SJCRH30 (cell line): ENCODE measurements around the gene SMYD3. TPM values are rescaled to one million over a fixed set of nuclear protein-coding genes. Genes with fewer than 3 reads are reported as not detected.

Experiments
- DNase-seq, 2 experiments: peaks; one replicate each; pipeline ENCODE4 v3.0.0-alpha.2; 2015 to 2020
- H3K27ac ChIP-seq: fragments of 250-450 bp; sonication (Bioruptor Pico); 2 replicates; pipeline ENCODE4 v1.5.1; 2020; ENCODE audit warnings: mild to moderate bottlenecking, moderate library complexity
- H3K27me3 ChIP-seq: fragments of 250-450 bp; sonication (Bioruptor Pico); 2 replicates; pipeline ENCODE4 v1.5.1; 2020; ENCODE audit warnings: mild to moderate bottlenecking, moderate library complexity
- H3K36me3 ChIP-seq: fragments of 250-450 bp; sonication (Bioruptor Pico); 2 replicates; pipeline ENCODE4 v1.5.1; 2020; ENCODE audit warnings: mild to moderate bottlenecking, moderate library complexity
- H3K4me1 ChIP-seq: fragments of 250-450 bp; sonication (Bioruptor Pico); 2 replicates; pipeline ENCODE4 v1.5.1; 2020; ENCODE audit warnings: mild to moderate bottlenecking, moderate library complexity
- H3K4me3 ChIP-seq: fragments of 250-450 bp; sonication (Bioruptor Pico); 2 replicates; pipeline ENCODE4 v1.5.1; 2020; ENCODE audit warnings: mild to moderate bottlenecking, moderate library complexity
- H3K9me3 ChIP-seq: fragments of 250-450 bp; sonication (Bioruptor Pico); replicated peaks from 2 replicates; pipeline ENCODE4 v1.5.1; 2020; ENCODE audit warnings: mild to moderate bottlenecking, moderate library complexity
- total RNA-seq: library from RNA; depleted of rRNA; stranded (reverse); fragments of >200 nt; shearing (Covaris generic); gene quantifications from 2 replicates; pipeline ENCODE4 v1.2.3, GENCODE V29; 2014

SMYD3 gene
- total RNA-seq, 1 experiment from 2014 or later = 18.1 TPM

DNA sequence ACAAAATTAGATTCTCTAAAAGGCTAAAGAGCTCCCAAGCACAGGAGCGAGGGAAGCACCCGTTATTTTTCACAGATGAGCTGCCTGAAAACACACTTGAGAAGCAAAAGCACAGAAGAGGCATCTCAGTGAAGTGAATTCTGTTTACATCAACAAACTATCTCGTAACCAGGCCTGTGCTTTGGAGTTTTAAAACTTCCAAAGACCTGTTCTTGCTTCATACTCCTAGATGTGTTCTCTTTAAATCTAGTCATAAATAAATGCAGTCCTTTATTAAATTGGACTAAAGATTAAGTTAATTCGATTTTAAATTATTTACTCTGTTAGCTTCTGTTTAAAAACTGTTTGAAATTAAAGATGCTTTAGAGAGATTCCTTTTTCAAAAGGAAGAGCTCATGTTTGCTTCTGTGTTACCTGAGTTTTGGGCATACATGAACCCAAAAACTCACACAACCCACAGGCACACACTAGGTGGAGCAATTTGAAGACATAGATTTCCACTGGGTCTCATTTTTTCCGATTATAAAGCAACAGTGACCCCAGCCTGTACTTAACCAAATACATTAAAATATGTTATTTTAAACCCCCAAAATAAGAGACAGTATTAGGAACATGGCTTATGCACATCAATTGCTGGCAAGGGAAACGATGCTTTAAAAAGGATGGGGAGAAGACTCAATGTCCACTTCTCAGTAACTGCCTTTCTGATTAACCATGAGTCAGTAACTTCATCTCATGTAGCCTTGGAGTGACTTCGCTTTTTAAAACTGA is 648.2 kb downstream of the SMYD3 start:
- Histone ChIP-seq H3K9me3 (no peaks in the 10 kb centered on the region), H3K4me3 (no peak overlapping the region), H3K27me3 (no peaks in the 10 kb centered on the region), H3K4me1 (no peaks in the 10 kb centered on the region), H3K36me3 (no peaks in the 10 kb centered on the region), H3K27ac (no peak overlapping the region)
- DNase-seq = no peak

DNA sequence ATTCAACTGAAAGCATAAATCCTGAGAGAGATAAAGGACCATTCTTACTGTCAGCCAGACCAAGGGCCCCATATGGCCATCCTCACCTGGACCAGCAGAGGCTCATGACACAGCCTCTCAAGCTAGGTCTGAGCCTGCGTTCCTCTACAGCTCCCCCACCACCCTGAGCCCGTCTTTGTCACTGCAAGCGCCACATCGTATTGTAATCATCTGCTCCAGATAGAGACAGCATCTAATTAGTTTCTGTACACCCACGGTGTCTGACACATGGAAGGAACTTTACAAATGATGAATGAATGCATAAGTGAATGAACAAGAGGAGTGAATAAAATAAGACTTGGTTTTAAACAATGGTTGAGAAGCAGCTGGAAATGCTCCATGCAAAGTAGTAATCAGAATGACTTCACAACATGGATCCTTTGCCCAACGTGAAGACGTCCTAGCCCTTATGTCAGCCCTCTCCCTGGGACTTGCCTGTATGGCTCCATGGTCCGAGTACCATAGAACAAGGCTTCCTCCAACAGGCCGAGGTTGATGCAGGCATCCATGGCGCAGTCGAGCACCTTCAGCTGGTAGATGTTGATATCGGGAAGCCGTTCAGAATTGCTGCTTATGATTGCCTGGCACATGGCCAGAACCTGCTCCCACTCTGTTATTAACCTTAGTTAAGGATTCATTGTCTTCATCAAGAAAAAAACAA is 648.9 kb downstream of the SMYD3 start:
- Histone ChIP-seq H3K27me3 (no peaks in the 10 kb centered on the region), H3K9me3 (no peaks in the 10 kb centered on the region), H3K4me1 (no peaks in the 10 kb centered on the region), H3K27ac (no peak overlapping the region), H3K4me3 (no peak overlapping the region), H3K36me3 (no peaks in the 10 kb centered on the region)
- DNase-seq = no peak

DNA sequence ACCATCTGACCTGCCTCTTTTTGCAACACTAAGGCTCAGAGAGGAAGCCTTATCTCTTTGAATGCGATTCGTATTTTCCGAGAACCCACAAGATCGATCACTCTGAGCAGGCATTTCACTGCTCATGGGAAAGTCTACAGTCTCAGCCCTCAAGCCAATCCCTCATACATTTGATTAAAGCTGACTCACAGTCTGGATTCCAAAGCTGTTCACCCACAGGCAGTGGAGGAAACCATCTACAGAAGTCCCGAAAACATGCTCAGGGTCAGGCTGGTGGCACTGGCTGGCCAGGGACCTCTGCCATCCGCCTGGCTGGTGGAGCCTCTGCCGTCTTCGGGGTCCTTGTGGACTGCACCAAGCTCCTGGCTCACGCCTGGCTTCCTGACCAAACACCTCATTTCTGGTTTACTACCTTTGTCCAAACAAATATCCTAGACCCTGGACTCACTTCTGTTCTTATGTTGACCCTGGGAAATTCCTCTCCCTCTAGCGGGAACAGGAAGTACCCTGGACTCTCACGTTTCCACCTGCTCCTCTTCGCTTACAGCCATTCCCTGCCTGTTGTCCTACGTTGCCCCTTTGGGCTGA is 650.0 kb downstream of the SMYD3 start:
- Histone ChIP-seq H3K27me3 (no peaks in the 10 kb centered on the region), H3K9me3 (no peaks in the 10 kb centered on the region), H3K27ac (no peak overlapping the region), H3K4me3 (no peak overlapping the region), H3K4me1 (no peaks in the 10 kb centered on the region), H3K36me3 (no peaks in the 10 kb centered on the region)
- DNase-seq = no peak

DNA sequence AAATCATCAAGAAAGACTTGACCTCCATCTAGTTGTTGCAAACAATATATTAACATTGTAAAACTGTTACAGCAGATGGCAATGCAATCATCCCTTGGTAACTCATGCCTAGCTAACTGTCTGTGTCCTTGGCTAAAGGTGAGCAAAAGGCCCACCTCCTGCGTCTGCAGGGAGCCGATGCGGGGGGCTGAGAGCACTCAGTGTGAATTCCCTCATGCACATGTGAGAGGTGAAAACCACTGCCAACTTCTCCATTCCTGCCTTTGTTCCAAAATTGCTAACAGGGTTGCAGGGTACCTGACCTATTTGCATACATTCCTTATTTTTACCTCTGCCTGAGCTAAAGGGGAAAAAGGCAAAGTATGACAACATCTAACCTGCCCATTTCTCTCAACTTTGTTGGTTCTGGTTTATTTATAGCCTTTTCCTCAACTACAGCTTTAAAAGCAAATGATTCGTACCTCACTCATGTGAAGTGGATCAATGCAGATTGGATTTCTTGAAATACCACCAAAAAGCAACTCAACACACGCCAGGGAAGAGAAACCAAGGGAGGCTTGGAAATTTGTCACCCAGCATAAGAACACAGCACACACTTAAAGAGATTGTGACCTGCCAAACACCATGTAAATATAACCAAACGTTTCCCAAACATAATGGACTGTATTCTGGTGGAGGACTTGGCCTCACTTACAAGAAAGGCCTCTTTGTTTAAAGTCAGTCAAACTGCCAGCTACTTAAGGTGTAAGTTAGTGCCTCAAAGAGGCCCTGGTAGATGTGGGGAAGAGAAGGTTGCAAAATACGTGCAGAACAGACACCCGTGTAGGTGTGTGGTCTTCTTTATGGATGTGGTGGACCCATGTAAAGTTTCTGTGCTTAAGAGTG is 651.0 kb downstream of the SMYD3 start:
- H3K27me3 ChIP-seq = no peaks in the 10 kb centered on the region
- H3K4me3 ChIP-seq = no peak overlapping the region
- DNase-seq = no peak
- H3K27ac ChIP-seq = no peak overlapping the region
- H3K9me3 ChIP-seq = no peaks in the 10 kb centered on the region
- no peaks in the 10 kb centered on the region for H3K4me1 ChIP-seq
- no peaks in the 10 kb centered on the region for H3K36me3 ChIP-seq

DNA sequence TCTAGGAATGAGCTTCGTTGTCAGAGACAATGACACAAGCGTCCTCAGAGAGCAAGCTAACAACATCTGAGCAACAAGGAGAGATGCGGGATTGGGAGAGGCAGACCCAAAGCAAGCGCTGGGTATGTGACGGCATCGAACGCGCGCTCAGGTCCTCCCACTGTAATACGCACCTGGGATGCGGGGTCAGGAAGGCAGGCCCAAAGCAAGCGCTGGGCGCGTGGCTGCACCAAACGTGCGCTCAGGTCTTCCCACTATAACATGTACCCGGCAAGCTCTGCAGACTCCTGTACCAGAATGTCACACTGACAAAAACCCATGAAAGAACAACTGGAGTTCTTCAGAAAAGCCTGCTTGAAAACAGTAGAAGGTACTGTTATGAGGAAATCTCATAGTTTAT is 653.8 kb downstream of the SMYD3 start:
- Histone ChIP-seq H3K4me1 (no peaks in the 10 kb centered on the region), H3K27ac (no peak overlapping the region), H3K4me3 (no peak overlapping the region), H3K9me3 (no peaks in the 10 kb centered on the region), H3K36me3 (no peaks in the 10 kb centered on the region), H3K27me3 (no peaks in the 10 kb centered on the region)
- no peak for DNase-seq

DNA sequence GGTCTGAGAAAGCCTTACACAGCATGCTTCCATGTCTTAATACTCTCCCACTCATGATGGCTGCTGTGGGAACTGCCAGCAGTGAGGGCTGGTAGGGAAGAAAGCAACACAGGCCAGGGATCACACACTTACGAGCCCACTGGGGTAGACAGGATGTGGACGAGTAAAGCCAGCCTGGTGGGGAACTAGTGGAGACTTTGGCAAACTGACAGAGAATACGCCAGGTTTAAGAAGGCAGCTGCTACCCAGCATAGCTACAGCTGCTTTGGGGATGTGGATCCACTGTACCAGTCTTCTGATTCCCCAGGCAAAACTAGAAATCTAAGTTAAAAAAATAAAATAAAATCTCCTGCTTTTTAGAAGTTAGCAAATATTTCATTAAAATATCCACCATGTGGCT is 664.0 kb downstream of the SMYD3 start:
- H3K27me3 ChIP-seq = no peaks in the 10 kb centered on the region
- H3K27ac ChIP-seq = no peak overlapping the region
- H3K36me3 ChIP-seq = no peaks in the 10 kb centered on the region
- no peak overlapping the region for H3K4me3 ChIP-seq
- peak; percentile 55 to 79 for DNase-seq
- 0 out of 2 replicates have a peak, but pooled peaks cover 2% of the 10 kb centered on the region for H3K9me3 ChIP-seq
- H3K4me1 ChIP-seq = 0 out of 2 replicates have a peak, but pooled peaks cover 3% of the 10 kb centered on the region

DNA sequence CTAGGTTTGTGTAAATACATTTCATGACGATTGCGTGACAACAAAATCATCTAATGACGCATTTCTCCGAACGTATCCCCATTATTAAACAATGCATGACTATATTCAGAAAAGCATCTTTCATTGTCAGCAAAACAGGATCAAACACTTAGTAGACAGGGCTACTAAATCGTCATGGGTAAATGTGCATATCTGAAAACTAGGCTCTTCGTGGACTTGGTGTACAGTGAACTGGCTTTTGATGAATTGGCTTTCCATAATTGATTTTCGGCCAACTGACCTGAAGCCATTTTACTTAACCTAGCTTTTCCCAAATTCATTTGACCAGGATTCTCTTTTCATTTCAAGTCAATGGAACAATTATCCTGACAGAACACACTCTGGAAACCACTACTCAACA is 665.0 kb downstream of the SMYD3 start:
- H3K27me3 ChIP-seq = no peaks in the 10 kb centered on the region
- no peak for DNase-seq
- no peak overlapping the region for H3K27ac ChIP-seq
- no peaks in the 10 kb centered on the region for H3K9me3 ChIP-seq
- no peak overlapping the region for H3K4me3 ChIP-seq
- no peaks in the 10 kb centered on the region for H3K36me3 ChIP-seq
- H3K4me1 ChIP-seq = 0 out of 2 replicates have a peak, but pooled peaks cover 3% of the 10 kb centered on the region

DNA sequence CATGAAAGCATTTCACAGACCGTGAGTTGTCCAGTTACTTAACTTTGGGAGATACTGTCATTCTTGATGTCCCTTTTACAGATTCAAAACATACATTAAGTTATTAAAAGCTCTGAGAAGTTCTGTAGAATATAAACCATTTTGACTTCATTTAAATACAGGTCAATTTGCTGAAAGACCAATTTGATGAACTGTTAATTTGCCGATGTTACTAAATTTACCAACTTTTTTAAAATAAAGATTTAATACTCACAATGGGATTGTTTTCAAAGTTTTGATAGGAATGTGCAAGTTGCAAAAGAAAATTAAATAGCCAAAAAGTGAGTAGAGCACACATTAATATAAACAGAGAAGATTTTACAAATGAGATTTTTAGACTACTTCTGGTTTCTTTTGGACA is 666.1 kb downstream of the SMYD3 start:
- no peaks in the 10 kb centered on the region for H3K27me3 ChIP-seq
- 0 out of 2 replicates have a peak, but pooled peaks cover 3% of the 10 kb centered on the region for H3K4me1 ChIP-seq
- no peak overlapping the region for H3K4me3 ChIP-seq
- no peak overlapping the region for H3K27ac ChIP-seq
- DNase-seq = no peak
- no peaks in the 10 kb centered on the region for H3K36me3 ChIP-seq
- no peaks in the 10 kb centered on the region for H3K9me3 ChIP-seq

DNA sequence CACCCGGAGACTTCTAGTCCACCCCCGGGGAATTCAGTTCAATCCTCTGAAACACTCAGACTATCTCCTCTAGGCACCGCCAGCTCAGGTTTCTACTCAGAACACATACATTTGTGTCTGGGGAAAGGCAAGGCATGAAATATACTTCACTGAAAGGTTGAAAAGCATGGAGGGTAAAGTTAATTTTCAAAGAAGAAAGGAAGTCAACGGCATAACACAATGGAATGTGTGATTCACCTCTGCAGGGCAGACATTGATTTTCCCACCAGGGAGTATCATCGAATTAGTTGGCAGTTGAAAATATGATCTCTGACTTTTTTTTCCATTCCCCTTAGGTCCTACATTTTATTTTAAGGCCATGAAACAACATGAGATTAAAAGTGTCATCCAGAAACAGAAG is 669.4 kb downstream of the SMYD3 start:
- H3K9me3 ChIP-seq = no peaks in the 10 kb centered on the region
- no peak for DNase-seq
- no peak overlapping the region for H3K27ac ChIP-seq
- H3K36me3 ChIP-seq = no peaks in the 10 kb centered on the region
- no peaks in the 10 kb centered on the region for H3K27me3 ChIP-seq
- no peak overlapping the region for H3K4me3 ChIP-seq
- no peaks in the 10 kb centered on the region for H3K4me1 ChIP-seq

DNA sequence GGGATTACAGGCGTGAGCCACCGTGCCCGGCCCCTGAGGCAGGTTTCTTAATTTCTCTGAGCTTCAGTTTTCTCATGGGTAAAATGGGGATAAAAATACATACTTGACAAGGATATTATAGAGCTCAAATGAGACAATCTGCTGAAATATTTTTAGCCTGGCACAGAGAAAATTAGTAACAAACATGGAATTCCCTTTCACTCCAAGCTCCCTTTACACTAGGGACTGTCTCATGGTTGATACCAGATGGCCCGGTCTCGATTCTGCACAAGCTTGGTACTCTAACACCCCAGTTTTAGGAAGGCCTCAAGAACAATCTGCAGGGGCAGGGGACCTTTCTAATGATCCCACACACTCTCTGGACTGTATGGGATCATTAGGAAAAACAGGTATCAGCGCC is 671.7 kb downstream of the SMYD3 start:
- Histone ChIP-seq H3K4me1 (no peaks in the 10 kb centered on the region), H3K36me3 (no peaks in the 10 kb centered on the region), H3K4me3 (no peak overlapping the region), H3K27me3 (no peaks in the 10 kb centered on the region), H3K9me3 (no peaks in the 10 kb centered on the region), H3K27ac (no peak overlapping the region)
- no peak for DNase-seq

DNA sequence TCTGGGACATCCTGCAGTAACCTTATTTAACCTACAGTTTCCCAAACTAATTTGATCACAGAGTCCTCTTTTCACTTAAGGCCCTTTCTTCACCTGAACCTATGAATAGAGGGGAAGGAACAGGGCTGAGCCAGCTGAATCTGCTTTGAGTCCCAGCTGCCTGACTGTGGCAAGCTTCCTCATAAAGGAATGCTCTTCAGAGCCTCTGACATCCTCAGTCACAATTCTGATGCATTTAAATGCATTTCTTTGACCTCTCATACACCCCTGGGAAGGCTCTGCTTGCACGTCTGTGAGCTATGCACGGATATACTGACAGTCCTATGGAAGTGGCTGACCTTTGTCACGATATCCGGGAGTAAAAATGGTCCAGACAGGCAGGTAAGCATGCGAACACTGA is 673.1 kb downstream of the SMYD3 start:
- Histone ChIP-seq H3K4me3 (no peak overlapping the region), H3K36me3 (no peaks in the 10 kb centered on the region), H3K4me1 (no peaks in the 10 kb centered on the region), H3K27ac (no peak overlapping the region), H3K27me3 (no peaks in the 10 kb centered on the region), H3K9me3 (no peaks in the 10 kb centered on the region)
- no peak for DNase-seq

DNA sequence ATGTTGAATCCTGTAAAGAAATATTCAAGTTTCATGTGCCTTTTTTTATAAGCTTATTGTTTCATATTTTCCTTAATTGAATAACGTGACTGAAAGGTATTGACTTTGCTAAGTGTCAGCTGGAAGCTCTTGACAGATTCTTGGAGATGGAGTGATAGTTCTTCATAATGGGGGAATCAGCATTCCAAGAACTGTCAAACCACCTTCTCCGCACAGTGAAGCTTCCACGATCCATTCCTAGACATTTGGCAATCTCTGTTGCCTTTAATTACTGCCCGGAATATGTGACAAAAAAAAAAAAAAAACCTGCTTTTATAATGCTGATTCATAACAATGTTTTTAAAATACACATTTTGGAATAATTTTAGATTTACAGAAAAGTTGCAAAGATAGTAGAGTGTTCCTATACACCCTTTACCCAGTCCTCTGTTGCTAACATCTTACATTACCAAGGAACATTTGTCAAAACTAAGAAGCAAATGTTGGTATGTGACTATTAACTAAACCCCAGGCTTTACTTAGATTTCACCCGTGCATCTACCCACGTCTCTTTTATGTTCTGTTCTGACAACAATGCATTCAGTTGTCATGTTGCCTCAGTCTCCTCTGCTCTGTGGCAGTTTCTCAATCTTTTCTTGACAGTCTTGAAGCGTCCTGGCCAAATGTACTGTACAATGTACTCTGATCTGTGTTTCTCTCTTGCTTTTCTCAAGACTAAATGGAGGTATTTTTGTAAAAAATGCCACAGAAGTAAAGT is 674.1 kb downstream of the SMYD3 start:
- no peaks in the 10 kb centered on the region for H3K27me3 ChIP-seq
- H3K36me3 ChIP-seq = no peaks in the 10 kb centered on the region
- no peak overlapping the region for H3K4me3 ChIP-seq
- no peak overlapping the region for H3K27ac ChIP-seq
- no peaks in the 10 kb centered on the region for H3K9me3 ChIP-seq
- no peaks in the 10 kb centered on the region for H3K4me1 ChIP-seq
- no peak for DNase-seq

DNA sequence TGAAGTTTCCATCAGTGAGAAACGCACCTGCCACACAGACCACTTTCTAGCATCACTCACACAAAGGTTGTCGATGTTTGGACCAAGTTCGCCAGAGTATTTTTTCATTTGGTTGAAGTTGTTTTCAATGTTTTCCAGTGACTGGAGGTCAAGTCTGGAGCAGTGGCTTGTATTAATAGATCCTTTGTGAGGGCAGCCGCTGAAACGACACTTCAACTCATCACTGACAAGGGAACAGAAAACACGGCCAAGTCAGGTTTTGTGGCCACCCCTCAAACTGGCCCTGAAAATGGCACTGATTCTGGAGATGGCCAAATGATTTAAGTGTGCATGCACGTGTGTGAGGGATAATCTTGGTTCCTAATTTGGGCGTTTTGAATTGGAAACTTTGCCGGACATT is 675.6 kb downstream of the SMYD3 start:
- Histone ChIP-seq H3K4me3 (no peak overlapping the region), H3K9me3 (no peaks in the 10 kb centered on the region), H3K4me1 (no peaks in the 10 kb centered on the region), H3K27ac (no peak overlapping the region), H3K27me3 (no peaks in the 10 kb centered on the region), H3K36me3 (no peaks in the 10 kb centered on the region)
- no peak for DNase-seq

DNA sequence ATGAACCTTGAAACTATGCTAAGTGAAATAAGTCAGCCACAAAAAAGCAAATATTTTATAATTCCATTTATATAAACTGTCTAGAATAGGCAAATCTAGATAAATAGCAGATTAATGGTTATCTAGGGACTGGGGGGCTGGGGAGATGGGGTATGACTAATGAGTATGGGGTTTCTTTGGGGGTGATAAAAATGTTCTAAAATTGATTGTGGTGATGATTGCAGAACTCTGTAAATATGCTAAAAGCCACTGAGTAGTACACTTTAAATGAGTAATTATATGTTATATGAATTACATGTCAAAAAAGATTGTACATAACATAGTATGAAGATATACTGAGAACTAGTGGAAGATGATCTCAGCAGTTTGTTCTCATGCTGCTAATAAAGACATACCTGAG is 677.3 kb downstream of the SMYD3 start:
- DNase-seq = no peak
- H3K27ac ChIP-seq = no peak overlapping the region
- no peaks in the 10 kb centered on the region for H3K27me3 ChIP-seq
- H3K4me1 ChIP-seq = no peaks in the 10 kb centered on the region
- no peaks in the 10 kb centered on the region for H3K9me3 ChIP-seq
- no peaks in the 10 kb centered on the region for H3K36me3 ChIP-seq
- H3K4me3 ChIP-seq = no peak overlapping the region
